Measurements from ENCODE around the gene PARP6.
"Not testable (repeated sequence)": the region's sequence is repeated elsewhere in the genome, so short reads cannot be mapped to it uniquely, and the experiment has no call there.

The PARP6 gene

DNA sequence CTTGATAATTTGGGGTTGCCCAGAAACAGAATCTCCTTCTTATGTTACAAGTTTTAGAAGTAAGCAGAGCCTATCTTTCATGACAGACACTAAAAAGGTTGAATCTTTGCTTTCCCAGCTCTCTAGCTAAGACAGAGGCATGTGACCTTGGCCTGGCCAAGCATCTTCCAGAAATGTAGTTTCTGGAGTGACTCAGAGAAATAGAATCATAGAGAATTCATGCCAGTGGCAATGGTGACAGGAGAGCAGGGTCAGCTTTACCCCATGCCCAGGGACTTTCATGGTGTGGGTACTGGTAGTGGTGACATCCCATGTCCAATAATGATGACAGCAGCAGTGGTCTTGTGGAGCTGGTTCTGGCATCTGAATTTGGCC is 4.0 kb upstream of the PARP6 start:
- no peak for DNase-seq

DNA sequence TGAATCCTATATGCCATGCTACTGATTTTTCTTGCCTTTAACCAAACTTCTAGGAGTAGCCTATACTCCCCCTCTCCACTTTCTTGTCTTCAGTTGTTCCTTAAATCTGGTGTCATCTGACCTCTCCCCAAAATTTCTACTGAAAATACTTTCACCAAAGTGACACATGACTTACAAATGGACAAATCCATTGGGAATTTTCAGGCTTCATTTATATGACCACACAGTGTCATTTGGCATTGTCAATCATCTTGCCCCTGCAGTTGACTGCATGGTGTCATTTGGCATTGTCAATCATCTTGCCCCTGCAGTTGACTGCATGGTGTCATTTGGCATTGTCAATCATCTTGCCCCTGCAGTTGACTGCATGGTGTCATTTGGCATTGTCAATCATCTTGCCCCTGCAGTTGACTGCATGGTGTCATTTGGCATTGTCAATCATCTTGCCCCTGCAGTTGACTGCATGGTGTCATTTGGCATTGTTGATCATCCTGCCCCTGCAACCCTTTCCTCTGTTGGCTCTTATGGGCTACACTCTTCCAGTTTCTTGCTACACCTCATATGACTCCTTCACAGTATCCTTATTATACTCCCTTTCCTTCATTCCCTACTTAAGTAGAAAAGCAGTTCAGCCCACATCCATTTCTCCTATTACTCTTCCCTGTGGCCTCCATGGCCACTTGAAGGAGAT is 3.4 kb upstream of the PARP6 start:
- not testable (repeated sequence) for DNase-seq

GRCh38 chr15:72272997-72273352 is 621 bp upstream of the PARP6 start:
- no peak for DNase-seq

GRCh38 chr15:72271895-72272212 is 500 bp downstream of the PARP6 start:
- DNase-seq = no peak

GRCh38 chr15:72271221-72271620 is 1.1 kb downstream of the PARP6 start:
- DNase-seq = no peak

DNA sequence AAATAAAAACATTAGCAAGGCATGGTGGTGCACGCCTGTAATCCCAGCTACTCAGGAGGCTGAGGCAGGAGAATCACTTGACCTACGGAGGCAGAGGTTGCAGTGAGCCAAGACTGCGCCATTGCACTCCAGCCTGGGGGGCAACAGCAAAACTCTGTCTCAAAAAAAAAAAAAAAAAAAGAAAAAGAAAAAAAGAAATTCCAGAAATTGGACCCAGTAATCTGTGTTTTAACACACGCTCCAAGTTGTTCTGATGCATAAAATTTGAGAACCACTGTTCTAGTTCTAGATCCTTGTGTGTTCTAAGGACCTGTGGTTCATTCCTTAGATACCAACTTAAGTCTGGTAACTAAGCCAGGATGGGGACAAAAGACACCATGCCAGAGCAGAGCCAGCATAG is 2.6 kb downstream of the PARP6 start:
- no peak for DNase-seq

- DNase-seq = no peak
Measured at GRCh38 chr15:72265031-72265430, 7.3 kb downstream of the PARP6 start.

DNA sequence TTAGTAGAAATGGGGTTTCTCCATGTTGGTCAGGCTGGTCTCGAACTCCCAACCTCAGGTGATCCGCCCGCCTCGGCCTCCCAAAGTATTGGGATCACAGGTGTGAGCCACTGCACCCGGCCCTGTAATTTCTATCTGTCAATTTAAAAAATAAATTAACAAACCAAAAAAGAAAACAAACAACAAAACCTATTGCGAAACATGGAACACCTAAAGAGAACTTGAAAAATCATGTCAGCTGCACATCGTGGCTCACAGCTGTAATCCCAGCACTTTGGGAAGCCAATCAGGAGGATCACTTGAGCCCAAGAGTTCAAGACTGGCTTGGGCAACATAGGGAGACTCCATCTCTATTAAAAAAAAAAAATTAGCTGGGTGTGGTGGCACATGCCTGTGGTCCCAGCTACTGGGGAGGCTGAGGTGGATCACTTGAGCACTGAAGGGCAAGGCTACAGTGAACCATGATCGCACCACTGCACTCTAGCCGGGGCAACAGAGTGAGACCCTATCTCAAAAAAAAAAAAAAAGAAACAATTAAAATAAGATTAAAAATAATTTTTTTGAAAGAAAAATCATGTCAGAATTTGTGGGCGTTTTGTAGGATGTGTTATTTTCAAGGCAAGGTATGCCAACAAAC is 19.6 kb downstream of the PARP6 start:
- no peak for DNase-seq

GRCh38 chr15:72249142-72249810 is 23.1 kb downstream of the PARP6 start:
- no peak for DNase-seq

DNA sequence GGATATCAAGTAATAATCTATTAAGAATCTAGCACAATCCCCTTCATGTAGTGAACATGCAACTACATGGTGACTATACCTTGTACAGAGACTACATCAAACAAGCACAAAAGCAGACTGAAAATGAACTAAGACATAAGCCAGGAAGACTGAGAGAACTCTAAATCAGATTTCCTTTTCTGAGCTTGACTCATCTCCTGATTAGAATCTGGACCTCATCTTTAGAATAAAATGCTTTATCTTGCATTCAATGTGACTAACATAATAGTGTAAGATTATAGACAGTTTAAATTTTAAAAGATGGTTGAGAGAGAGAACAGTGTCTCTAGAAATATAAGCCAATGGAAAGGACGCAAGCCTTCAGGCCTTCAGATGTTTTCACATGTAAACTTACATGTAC is 23.8 kb downstream of the PARP6 start:
- no peak for DNase-seq

- no peak for DNase-seq
Measured at GRCh38 chr15:72242775-72243370, 29.5 kb downstream of the PARP6 start.

- DNase-seq = no peak
Measured at GRCh38 chr15:72239652-72240051, 32.7 kb downstream of the PARP6 start.

DNA sequence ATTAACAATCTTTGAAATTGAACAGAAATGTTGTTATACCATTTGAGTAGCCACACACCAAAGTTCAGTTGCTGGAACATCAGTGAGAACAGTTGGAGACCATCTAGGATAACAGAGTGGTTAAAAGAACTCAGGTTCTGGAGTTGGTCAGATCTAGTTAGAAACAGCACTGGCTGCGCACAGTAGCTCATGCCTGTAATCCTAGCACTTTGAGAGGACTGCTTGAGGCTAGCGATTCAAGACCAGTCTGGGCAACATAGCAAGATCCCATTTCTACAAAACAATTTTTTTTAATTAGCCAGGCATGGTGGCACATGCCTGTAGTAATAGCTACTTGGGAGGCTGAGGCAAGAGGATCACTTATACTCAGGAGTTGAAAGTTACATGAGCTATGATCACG is 33.8 kb downstream of the PARP6 start:
- DNase-seq = no peak

- no peak for DNase-seq
Measured at GRCh38 chr15:72237853-72238224, 34.5 kb downstream of the PARP6 start.

- no peak for DNase-seq
Measured at GRCh38 chr15:72237029-72237852, 35.1 kb downstream of the PARP6 start.

- DNase-seq = no peak
Measured at GRCh38 chr15:72236381-72237003, 35.9 kb downstream of the PARP6 start.

DNA sequence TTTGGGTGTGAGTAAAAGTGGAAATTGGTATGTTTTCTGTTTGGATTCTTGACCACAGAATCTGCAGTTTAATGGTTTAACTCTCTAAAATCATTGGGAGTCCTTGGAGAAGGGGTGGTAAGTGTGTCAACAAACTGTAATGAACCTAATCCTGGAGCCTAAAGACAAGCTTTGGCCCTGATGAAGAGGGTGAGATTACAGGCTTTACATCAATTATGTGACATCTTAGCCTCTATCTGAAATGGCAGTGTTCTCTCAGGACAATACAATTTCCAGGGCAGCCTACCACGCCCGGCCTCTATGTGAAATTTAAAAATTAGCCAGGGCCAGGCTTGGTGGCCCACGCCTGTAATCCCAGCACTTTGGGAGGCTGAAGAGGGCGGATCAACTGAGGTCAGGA is 37.1 kb downstream of the PARP6 start:
- no peak for DNase-seq

GRCh38 chr15:72233769-72234168 is 38.6 kb downstream of the PARP6 start:
- no peak for DNase-seq

DNA sequence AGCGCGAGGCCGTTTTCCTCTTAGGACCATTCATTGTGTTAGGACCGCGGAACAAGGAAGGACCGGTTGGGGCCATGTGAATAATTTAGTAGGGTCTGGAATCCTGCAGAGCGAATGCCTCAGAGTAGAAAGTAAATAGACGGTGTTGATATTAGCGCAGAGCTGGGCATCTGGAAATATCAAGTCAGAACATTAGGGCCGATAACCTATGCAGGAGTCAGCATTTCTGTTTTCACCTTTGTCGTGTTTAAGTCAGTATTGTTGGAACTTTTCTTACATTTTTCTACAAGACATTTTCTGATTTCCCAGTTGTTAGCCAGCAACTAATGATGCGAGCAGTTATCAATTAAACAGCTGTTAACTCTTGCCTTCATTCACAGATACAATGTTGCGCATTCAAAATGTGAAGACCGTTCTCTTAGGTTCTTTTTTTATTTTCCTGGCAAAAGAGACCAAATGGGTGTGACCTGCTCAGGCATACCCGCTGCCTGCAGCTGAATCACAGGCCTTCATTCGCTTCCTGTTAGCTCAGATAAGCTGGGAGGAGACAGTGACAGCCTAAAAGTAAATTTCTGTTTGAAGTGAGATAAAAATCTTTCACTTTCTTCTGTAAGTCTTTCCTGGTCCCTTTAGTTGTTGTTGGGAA is 40.4 kb downstream of the PARP6 start:
- peak; percentile 50 for DNase-seq

DNA sequence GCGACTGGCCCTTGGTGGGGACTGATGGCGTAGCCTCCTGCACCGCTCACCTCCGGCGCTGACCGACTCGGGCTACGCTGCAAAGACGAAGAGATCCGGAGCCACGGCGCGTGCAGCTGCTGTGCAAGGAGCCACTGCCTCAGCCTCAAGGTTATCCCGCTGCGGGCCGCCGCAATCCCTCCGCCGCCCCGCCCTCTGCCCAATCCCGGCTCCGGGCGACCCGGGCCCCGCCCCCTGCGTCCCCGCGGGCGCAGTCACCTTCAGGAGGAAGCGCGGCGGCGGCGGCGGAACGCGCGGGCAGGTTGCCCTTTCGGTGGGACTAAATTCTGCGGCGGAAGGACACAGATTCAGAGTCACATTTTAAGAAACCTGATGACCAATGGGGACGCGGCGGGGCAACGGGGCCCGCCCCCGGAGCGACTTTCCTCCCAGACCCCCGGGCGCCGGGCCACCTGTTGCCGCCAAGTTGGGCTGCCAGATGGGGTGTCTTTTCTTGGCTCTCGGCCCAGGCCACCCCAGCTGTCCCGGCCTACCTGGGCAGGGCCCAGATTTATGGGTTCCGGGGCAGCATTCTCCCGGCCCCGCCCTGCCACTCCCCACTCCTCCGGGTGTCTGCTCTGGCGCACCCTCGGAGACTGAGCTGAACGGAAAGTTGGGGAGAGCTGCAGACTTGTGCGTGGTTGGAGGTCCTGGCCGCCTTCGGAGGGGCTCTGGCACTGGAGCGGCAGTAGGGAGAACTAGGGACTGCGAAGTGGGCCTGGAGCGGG is 41.1 kb downstream of the PARP6 start, which contains the start of gene PKM:
Gene PKM, minus strand, starts transcription at position 125 of the 767 bp plus-strand sequence. CDS start 12,093 bp downstream, outside the sequence.
- peak; percentile 84 for DNase-seq
